A673 (cell line): Measurements from ENCODE around the gene TCF25. TPM values are rescaled to one million over a fixed set of nuclear protein-coding genes. Genes with fewer than 3 reads are reported as not detected.

Experiments used
- BruUV-seq: library from RNA; stranded (reverse); fragments of 400-500 nt; replicated peaks from 2 replicates; lab custom pipeline; 2021; lab: Mats Ljungman, UMichigan
- CTCF ChIA-PET: fragments of 300-600 bp; sonication (Branson Sonifier 250); formaldehyde crosslinking; loops from one replicate; lab custom pipeline; 2022; ENCODE audit warnings: antibody characterized with exemption; lab: Charles Lee
- POLR2A ChIA-PET: fragments of 300-600 bp; sonication (Branson Sonifier 250); formaldehyde crosslinking; loops from one replicate; lab custom pipeline; 2022; ENCODE audit warnings: antibody characterized with exemption; ENCODE audit not compliant: low non-redundant PET; lab: Charles Lee
- DNase-seq: peaks from one replicate; pipeline ENCODE4 v3.0.0-alpha.2; 2015; ENCODE audit warnings: low spot score
- H3K27ac ChIP-seq: fragments of 200-600 bp; sonication (generic); 2 replicates; pipeline ENCODE4 v1.5.1; 2016; ENCODE audit warnings: mixed run types, low read depth, mild to moderate bottlenecking, mixed read lengths, antibody characterized with exemption, low read length; ENCODE audit not compliant: poor library complexity, severe bottlenecking
- H3K27me3 ChIP-seq: fragments of 200-600 bp; sonication (generic); replicated peaks from 2 replicates; pipeline ENCODE4 v1.6.1; 2017; ENCODE audit warnings: mixed run types, low read depth, mild to moderate bottlenecking, mixed read lengths, antibody characterized with exemption, low read length; ENCODE audit not compliant: insufficient read depth, poor library complexity
- H3K36me3 ChIP-seq: fragments of 200-600 bp; sonication (generic); 2 replicates; pipeline ENCODE4 v1.6.1; 2016; ENCODE audit warnings: mixed run types, mild to moderate bottlenecking, mixed read lengths, antibody characterized with exemption, low read length; ENCODE audit not compliant: insufficient read depth, poor library complexity, severe bottlenecking
- H3K4me1 ChIP-seq: fragments of 200-600 bp; sonication (generic); 2 replicates; pipeline ENCODE4 v1.6.1; 2017; ENCODE audit warnings: mixed run types, mild to moderate bottlenecking, mixed read lengths, antibody characterized with exemption, low read length; ENCODE audit not compliant: insufficient read depth, poor library complexity, severe bottlenecking
- H3K4me3 ChIP-seq: fragments of 200-600 bp; sonication (generic); 2 replicates; pipeline ENCODE4 v1.5.1; 2016; ENCODE audit warnings: low read depth, mixed run types, mild to moderate bottlenecking, mixed read lengths, low read length; ENCODE audit not compliant: poor library complexity, severe bottlenecking
- H3K9me3 ChIP-seq: fragments of 200-600 bp; sonication (generic); 2 replicates; pipeline ENCODE4 v1.6.1; 2016; ENCODE audit warnings: mixed run types, low read depth, mild to moderate bottlenecking, mixed read lengths, antibody characterized with exemption, low read length; ENCODE audit not compliant: poor library complexity, severe bottlenecking
- EZH2 ChIP-seq: fragments of 200-600 bp; sonication (generic); IDR thresholded peaks from 2 replicates; pipeline ENCODE4 v1.6.1; 2017; ENCODE audit warnings: borderline replicate concordance, low read depth, mild to moderate bottlenecking, mixed read lengths, antibody characterized with exemption, low read length; ENCODE audit not compliant: poor library complexity, severe bottlenecking
- intact Hi-C: fragments of 100-400 bp; cut with micrococcal nuclease; formaldehyde crosslinking; loops from one replicate; pipeline ENCODE4 v1.10.0; 2022; ENCODE audit not compliant: unreplicated experiment
- total RNA-seq: library from RNA; stranded (reverse); gene quantifications from 2 replicates; pipeline ENCODE4 v1.2.3, GENCODE V29; 2021
- TF ChIP-seq, protein P1 (sequence below): fragments of 300-800, 200-600 bp; sonication (generic); conservative IDR thresholded peaks from 2 replicates; pipeline ENCODE4 v1.5.1; 2017; ENCODE audit warnings: low read depth, mild to moderate bottlenecking, antibody characterized with exemption, low read length, moderate library complexity, mixed read lengths

Gene TCF25
- total RNA-seq, 1 experiment from 2014 or later = 190 TPM

DNA sequence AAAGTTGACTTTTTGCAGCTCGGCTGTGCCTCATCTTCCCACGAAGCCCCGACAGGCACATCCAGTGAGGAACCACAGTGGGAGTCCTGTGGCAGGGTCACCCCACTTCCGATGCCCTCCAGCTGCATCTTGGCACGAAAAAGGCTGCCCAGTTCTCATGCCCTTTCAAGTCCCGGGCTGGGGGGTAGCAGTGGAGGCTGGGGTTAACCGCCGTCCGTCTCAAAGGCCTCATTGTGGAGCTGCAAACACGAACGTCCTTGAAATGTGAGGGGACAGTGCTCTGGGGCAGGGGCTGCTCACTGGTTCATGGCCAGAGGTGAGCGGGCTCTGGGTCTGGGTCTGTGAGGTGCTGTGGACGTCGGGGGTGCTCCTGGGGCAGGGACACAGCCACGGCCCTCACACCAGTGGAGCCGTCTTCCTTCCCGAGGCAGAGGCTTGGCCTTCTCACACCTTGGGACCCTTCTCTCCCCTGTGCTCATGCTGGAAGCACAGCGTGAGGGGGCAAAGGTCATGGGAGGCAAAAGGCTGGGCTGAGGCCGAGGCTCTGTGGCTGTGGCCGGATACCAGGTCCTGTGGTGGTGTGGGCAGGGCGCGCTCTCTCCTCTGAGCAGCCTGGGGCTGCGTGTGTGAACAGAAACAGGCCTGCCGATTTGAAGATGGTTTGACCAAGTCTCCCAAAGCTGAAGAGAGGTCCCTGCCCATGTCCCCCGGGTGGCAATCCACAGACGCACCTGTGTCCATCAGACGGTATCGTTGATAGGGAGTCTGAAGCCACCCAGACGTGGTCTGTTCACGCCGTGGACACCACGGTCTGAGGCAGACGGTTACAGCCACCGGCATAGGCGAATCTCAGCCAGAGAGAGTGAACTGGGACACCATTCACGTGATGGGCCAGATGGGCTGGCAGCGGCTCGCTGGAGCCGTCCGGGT lies 42.2 kb downstream of the TCF25 start:
- CTCF ChIA-PET = no interaction called here
- Histone ChIP-seq H3K36me3 (peaks cover 14% of the 10 kb centered on the region), H3K9me3 (no peaks in the 10 kb centered on the region), H3K4me3 (no peak overlapping the region), H3K27ac (no peak overlapping the region), H3K4me1 (peaks cover 21% of the 10 kb centered on the region), H3K27me3 (no peaks in the 10 kb centered on the region)
- POLR2A ChIA-PET = no interaction called here
- no TSS peak for BruUV-seq
- intact Hi-C loops = loop anchor here (10.0 kb wide), 1 partner anchor 211 kb away; the partner anchor contains the start of gene SPATA2L
- TF ChIP-seq, protein P1, sequence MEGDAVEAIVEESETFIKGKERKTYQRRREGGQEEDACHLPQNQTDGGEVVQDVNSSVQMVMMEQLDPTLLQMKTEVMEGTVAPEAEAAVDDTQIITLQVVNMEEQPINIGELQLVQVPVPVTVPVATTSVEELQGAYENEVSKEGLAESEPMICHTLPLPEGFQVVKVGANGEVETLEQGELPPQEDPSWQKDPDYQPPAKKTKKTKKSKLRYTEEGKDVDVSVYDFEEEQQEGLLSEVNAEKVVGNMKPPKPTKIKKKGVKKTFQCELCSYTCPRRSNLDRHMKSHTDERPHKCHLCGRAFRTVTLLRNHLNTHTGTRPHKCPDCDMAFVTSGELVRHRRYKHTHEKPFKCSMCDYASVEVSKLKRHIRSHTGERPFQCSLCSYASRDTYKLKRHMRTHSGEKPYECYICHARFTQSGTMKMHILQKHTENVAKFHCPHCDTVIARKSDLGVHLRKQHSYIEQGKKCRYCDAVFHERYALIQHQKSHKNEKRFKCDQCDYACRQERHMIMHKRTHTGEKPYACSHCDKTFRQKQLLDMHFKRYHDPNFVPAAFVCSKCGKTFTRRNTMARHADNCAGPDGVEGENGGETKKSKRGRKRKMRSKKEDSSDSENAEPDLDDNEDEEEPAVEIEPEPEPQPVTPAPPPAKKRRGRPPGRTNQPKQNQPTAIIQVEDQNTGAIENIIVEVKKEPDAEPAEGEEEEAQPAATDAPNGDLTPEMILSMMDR = no peak
- no peak for DNase-seq

DNA sequence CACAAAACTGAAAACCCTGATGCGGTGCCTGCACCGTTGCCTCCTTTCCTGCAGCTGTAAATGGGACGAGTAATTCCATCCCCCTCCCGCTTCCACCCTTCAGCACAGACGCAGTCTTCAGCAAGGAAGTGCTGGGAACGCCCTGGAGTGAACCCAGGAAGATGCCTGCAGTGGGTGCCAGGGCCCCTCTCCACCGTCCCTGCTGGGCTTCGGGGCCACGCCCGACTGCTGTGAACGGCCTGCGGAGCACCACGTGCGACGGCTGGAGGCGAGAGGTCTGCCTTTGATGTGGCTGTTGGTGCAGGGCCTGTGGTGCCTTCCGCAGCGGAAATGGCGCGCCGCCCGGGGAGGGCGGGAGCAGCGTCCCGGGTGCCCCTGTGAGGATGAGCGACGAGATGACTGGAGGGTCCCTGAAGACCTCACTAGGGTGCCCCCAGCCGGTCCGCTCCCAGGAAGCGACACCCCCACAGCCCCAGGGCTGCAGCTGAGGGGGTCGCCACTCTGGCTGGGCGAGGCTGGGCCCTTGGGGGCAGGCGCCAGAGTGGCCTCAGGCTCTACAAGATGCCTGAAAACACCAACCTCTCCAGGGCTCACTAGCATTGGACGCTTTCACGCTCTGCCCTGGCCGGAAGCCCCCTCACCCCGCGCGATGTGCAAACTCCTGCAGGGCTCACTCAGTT lies 44.5 kb downstream of the TCF25 start:
- Histone ChIP-seq H3K27me3 (no peaks in the 10 kb centered on the region), H3K27ac (peak overlapping the region; percentile 68), H3K4me1 (peaks cover 33% of the 10 kb centered on the region), H3K4me3 (peak overlapping the region; percentile 37), H3K9me3 (no peaks in the 10 kb centered on the region), H3K36me3 (no peaks in the 10 kb centered on the region)
- CTCF ChIA-PET = interaction anchor here (1.1 kb wide), 1 partner anchor 8 kb away, joined by 4 read pairs; no protein-coding TSS in a partner anchor
- BruUV-seq = no TSS peak
- intact Hi-C loops = loop anchor here (10.0 kb wide), 1 partner anchor 213 kb away; the partner anchor contains the start of gene SPATA2L
- no peak for TF ChIP-seq EZH2
- TF ChIP-seq, protein P1 = no peak
- peak; percentile 93 for DNase-seq
- POLR2A ChIA-PET = interaction anchor here (0.6 kb wide), 1 partner anchor 44 kb away, joined by 5 read pairs; no protein-coding TSS in a partner anchor

DNA sequence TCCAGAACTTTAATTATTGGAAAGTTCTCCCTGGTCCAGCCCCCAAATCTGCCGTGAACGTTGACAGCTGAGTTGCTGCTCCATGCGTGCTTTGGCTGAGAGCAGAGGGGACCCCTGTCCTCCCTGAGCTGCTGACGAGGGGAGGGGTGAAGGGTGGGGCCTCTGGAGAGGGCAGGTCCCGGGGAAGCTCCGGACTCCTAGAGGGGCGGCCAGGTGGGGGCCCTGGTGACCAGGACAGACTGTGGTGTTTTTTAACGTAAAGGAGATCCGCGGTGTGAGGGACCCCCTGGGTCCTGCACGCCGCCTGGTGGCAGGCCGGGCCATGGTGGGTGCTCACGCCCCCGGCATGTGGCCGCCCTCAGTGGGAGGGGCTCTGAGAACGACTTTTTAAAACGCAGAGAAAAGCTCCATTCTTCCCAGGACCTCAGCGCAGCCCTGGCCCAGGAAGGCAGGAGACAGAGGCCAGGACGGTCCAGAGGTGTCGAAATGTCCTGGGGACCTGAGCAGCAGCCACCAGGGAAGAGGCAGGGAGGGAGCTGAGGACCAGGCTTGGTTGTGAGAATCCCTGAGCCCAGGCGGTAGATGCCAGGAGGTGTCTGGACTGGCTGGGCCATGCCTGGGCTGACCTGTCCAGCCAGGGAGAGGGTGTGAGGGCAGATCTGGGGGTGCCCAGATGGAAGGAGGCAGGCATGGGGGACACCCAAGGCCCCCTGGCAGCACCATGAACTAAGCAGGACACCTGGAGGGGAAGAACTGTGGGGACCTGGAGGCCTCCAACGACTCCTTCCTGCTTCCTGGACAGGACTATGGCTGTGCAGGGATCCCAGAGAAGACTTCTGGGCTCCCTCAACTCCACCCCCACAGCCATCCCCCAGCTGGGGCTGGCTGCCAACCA lies 45.3 kb downstream of the TCF25 start, which contains the start of gene MC1R:
Gene MC1R (plus strand): TSS at position 410 of the 895 bp plus-strand sequence. CDS start 397 bp downstream, at position 807.
- H3K4me1 ChIP-seq = peaks cover 33% of the 10 kb centered on the region
- BruUV-seq = no TSS peak
- CTCF ChIA-PET = interaction anchor here (1.0 to 1.1 kb wide), 2 partner anchors 8 to 29 kb away, joined by 3 to 4 read pairs; partner anchors contain the start of gene DEF8
- intact Hi-C loops = loop anchor here (10.0 kb wide), 1 partner anchor 214 kb away; the partner anchor contains the start of gene SPATA2L
- no peaks in the 10 kb centered on the region for H3K36me3 ChIP-seq
- H3K9me3 ChIP-seq = no peaks in the 10 kb centered on the region
- peak; percentile 75 for DNase-seq
- no peaks in the 10 kb centered on the region for H3K27me3 ChIP-seq
- peak within 1 kb of the TSS; percentile 68 for H3K27ac ChIP-seq
- TF ChIP-seq, protein P1 = peak; percentile 67
- no peak for TF ChIP-seq EZH2
- POLR2A ChIA-PET = interaction anchor here (0.6 kb wide), 1 partner anchor 44 kb away, joined by 5 read pairs; no protein-coding TSS in a partner anchor
- H3K4me3 ChIP-seq = peak within 1 kb of the TSS; percentile 37
